DND-41 (cell line): Measurements from ENCODE around the gene RAB5A.
A peak's percentile ranks its signal among the peaks of the same experiment; 100 is the strongest.

Source experiments
- ATAC-seq: fragments of 200-7000 bp; cut with Tn5 transposase; 3 replicates; pipeline ENCODE4 v1.9.1; 2021; ENCODE audit warnings: low read depth; ENCODE audit not compliant: insufficient read depth
- DNase-seq: peaks from one replicate; pipeline ENCODE4 v3.0.0-alpha.2; 2020
- H2AFZ ChIP-seq: 2 replicates; pipeline ENCODE4 v1.6.0; 2012; ENCODE audit warnings: low read depth, low read length
- H3K27ac ChIP-seq: 2 replicates; pipeline ENCODE4 v1.5.1; 2012; ENCODE audit warnings: low read length, inconsistent platforms
- H3K27me3 ChIP-seq: fragments of 200-600 bp; sonication (generic); 2 replicates; pipeline ENCODE4 v1.6.0; 2012; ENCODE audit warnings: low read length, mild to moderate bottlenecking, inconsistent platforms; ENCODE audit not compliant: insufficient read depth, poor library complexity
- H3K36me3 ChIP-seq: 2 replicates; pipeline ENCODE4 v1.5.1; 2012; ENCODE audit warnings: low read length, inconsistent platforms; ENCODE audit not compliant: insufficient read depth
- H3K4me1 ChIP-seq: 2 replicates; pipeline ENCODE4 v1.5.1; 2012; ENCODE audit warnings: mild to moderate bottlenecking, low read length; ENCODE audit not compliant: insufficient read depth
- H3K4me2 ChIP-seq: 2 replicates; pipeline ENCODE4 v1.6.0; 2012; ENCODE audit warnings: mild to moderate bottlenecking, moderate library complexity, low read length, inconsistent platforms; ENCODE audit not compliant: insufficient read depth
- H3K4me3 ChIP-seq, 2 experiments: fragments of 200-600 bp in 1 of 2; shearing (Covaris generic) in 1 of 2; 2 replicates each; pipeline ENCODE4 v1.5.1; 2012 to 2016; ENCODE audit warnings: inconsistent platforms in 2 of 2, low read length in 2 of 2, mild to moderate bottlenecking in 2 of 2, low read depth in 1 of 2, moderate library complexity in 1 of 2
- H3K79me2 ChIP-seq: 2 replicates; pipeline ENCODE4 v1.6.0; 2012; ENCODE audit warnings: low read length, inconsistent platforms; ENCODE audit not compliant: insufficient read depth
- H3K9ac ChIP-seq: 2 replicates; pipeline ENCODE4 v1.6.0; 2012; ENCODE audit warnings: low read depth, mild to moderate bottlenecking, inconsistent platforms, low read length, moderate library complexity
- H3K9me3 ChIP-seq: 2 replicates; pipeline ENCODE4 v1.5.1; 2012; ENCODE audit warnings: low read length, moderate library complexity, mild to moderate bottlenecking, inconsistent platforms; ENCODE audit not compliant: insufficient read depth, severe bottlenecking
- H4K20me1 ChIP-seq: 2 replicates; pipeline ENCODE4 v1.6.0; 2012; ENCODE audit warnings: low read length; ENCODE audit not compliant: insufficient read depth
- EZH2 ChIP-seq: IDR thresholded peaks from 3 replicates; pipeline ENCODE4 v1.6.1; 2012; ENCODE audit warnings: borderline replicate concordance, low read depth, mild to moderate bottlenecking, moderate library complexity, low read length, inconsistent platforms; ENCODE audit not compliant: severe bottlenecking
- TF ChIP-seq, protein P1 (sequence below): IDR thresholded peaks from 2 replicates; pipeline ENCODE4 v1.5.1; 2012; ENCODE audit warnings: borderline replicate concordance, low read length, moderate library complexity, mild to moderate bottlenecking; ENCODE audit not compliant: poor library complexity, severe bottlenecking; ENCODE audit errors: extremely low read depth

RAB5A gene

DNA sequence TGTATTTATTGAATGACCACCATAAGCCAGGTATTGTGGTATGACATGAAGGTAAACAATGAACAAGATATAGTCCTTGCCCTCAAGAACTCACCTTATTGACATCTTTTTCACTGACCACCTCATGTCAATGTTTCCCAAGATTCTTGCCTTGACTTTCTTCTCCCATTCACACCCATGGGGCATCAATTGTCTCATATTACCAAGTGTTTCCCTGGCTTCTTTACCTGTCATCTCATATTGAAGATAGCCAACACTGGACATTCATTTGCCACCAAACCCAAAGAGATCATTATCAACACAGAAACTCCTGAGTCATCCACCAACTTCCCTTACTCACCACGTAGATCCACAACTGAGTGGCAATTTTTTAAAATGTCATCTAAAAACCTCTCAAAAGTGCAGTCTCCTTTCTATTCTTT, 15.1 kb upstream of the RAB5A start:
- no peak overlapping the region for H3K4me3 ChIP-seq

DNA sequence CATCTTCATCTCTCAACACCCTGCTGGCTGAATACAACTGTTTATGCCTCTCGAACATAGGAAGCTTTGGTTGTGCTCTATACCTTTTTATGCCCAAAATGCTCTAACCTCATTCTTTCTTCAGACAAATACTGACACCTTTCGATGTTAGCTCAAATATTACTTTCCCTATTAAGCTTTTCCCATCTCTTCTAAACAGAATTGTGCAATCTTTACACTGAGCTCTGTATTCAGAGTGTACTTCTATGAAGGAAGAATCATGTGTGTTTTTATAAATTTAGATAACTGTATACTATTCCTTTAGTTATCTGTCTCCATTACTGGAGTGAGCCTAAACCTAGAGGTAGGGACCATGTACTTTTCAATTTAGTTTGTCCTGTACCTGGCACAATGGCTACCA, 14.5 kb upstream of the RAB5A start:
- H3K27me3 ChIP-seq = no peaks in the 10 kb centered on the region
- no peaks in the 10 kb centered on the region for H3K4me1 ChIP-seq
- H3K4me2 ChIP-seq = no peak overlapping the region
- no peak overlapping the region for H3K27ac ChIP-seq
- no peaks in the 10 kb centered on the region for H4K20me1 ChIP-seq
- H3K4me3 ChIP-seq = no peak overlapping the region
- no peak overlapping the region for H3K9ac ChIP-seq
- DNase-seq (no peak), ATAC-seq (no peak)
- no peaks in the 10 kb centered on the region for H3K36me3 ChIP-seq
- no peaks in the 10 kb centered on the region for H3K9me3 ChIP-seq
- TF ChIP-seq, protein P1, sequence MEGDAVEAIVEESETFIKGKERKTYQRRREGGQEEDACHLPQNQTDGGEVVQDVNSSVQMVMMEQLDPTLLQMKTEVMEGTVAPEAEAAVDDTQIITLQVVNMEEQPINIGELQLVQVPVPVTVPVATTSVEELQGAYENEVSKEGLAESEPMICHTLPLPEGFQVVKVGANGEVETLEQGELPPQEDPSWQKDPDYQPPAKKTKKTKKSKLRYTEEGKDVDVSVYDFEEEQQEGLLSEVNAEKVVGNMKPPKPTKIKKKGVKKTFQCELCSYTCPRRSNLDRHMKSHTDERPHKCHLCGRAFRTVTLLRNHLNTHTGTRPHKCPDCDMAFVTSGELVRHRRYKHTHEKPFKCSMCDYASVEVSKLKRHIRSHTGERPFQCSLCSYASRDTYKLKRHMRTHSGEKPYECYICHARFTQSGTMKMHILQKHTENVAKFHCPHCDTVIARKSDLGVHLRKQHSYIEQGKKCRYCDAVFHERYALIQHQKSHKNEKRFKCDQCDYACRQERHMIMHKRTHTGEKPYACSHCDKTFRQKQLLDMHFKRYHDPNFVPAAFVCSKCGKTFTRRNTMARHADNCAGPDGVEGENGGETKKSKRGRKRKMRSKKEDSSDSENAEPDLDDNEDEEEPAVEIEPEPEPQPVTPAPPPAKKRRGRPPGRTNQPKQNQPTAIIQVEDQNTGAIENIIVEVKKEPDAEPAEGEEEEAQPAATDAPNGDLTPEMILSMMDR = no peak
- no peak for TF ChIP-seq EZH2
- H2AFZ ChIP-seq = no peak overlapping the region
- no peaks in the 10 kb centered on the region for H3K79me2 ChIP-seq

More for the DNA sequence above, 15.1 kb upstream of the RAB5A start:
- H3K27me3 ChIP-seq = no peaks in the 10 kb centered on the region
- no peaks in the 10 kb centered on the region for H3K9me3 ChIP-seq
- no peak for ATAC-seq
- TF ChIP-seq, protein P1 = no peak
- TF ChIP-seq EZH2 = no peak
- no peaks in the 10 kb centered on the region for H4K20me1 ChIP-seq
- no peak overlapping the region for H3K9ac ChIP-seq
- no peaks in the 10 kb centered on the region for H3K4me1 ChIP-seq
- DNase-seq = no peak
- H3K4me2 ChIP-seq = no peak overlapping the region
- no peaks in the 10 kb centered on the region for H3K36me3 ChIP-seq
- H3K27ac ChIP-seq = no peak overlapping the region
- no peak overlapping the region for H2AFZ ChIP-seq
- no peaks in the 10 kb centered on the region for H3K79me2 ChIP-seq

DNA sequence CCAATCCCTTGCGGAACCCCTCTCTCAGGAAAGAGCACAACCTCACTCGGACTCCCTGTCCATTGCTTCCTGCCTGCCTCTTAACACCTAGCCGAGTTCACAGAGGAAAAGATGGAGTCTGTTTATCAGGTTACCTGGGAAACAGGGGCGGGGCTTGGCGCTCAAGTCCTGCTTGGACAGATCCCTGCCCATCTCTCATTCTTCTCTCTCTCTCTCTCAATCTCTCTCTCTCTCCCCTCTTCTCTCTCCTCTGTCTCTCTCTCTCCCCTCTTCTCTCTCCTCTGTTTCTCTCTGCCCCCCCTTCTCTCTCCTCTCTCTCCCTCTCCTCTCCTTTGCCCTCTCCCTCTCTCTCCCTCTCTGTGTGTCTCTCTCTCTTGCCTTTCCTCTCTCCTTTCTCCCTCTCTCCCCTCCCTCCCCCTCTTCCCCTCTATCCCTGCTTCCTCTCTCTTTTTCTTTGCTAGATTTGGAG, 12.8 kb upstream of the RAB5A start, which contains the start of gene EFHB:
Gene EFHB (minus strand): TSS at position 120 of the 469 bp plus-strand sequence. CDS start 199 bp downstream, outside the sequence.
- ATAC-seq (no peak), DNase-seq (no peak)
- Histone ChIP-seq H3K9me3 (no peaks in the 10 kb centered on the region), H3K9ac (no peak within 1 kb of the TSS), H3K4me3 (no peak within 1 kb of the TSS), H2AFZ (no peak within 1 kb of the TSS), H3K27ac (no peak within 1 kb of the TSS), H4K20me1 (no peaks in the 10 kb centered on the region), H3K79me2 (no peaks in the 10 kb centered on the region), H3K4me1 (no peaks in the 10 kb centered on the region), H3K4me2 (no peak within 1 kb of the TSS), H3K36me3 (no peaks in the 10 kb centered on the region), H3K27me3 (no peaks in the 10 kb centered on the region)
- TF ChIP-seq EZH2 = no peak

DNA sequence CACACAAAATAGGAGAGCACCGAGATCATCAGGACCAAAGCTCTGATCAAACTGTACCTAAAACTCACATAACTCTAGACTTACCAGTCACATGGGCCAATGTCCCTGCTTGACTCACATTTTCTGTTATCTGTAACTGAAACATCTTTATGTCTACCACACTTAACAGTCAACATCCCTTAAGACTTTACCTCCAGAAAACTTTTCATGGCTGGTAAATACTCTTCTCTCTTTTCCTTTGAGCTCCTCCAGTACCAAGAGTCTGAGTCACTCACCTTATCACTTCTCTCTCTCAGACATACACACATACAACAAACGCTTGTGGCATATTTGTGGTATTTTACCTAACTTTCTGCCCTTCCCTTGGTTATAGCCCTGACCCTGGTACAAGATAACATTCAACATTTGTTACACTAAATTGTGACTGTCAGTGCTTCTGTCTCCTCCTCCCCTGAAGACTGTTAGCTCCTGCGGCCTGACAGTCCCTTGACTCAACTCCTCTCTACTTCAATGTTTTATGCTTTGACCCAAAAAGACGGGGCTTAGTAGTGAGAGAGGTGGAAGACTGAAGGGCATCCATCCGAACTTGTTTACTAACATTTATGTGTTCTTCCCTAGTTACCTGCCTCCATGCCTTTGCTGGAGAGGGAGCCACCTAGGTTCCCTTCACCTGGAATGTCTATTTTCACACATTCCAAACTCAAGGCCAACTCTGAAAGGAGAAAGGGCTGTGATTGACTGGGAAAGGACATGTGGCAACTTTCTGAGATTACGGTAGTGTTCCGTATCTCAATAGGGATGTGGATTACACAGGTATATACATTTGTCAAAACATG, 9.2 kb upstream of the RAB5A start:
- H2AFZ ChIP-seq = no peak overlapping the region
- 0 out of 3 replicates have a peak, but pooled peaks have one; percentile 22 for ATAC-seq
- H3K27ac ChIP-seq = no peak overlapping the region
- no peaks in the 10 kb centered on the region for H3K9me3 ChIP-seq
- H3K79me2 ChIP-seq = no peaks in the 10 kb centered on the region
- H3K4me3 ChIP-seq = no peak overlapping the region
- H3K4me2 ChIP-seq = no peak overlapping the region
- no peaks in the 10 kb centered on the region for H3K4me1 ChIP-seq
- H3K27me3 ChIP-seq = no peaks in the 10 kb centered on the region
- no peak for DNase-seq
- H4K20me1 ChIP-seq = no peaks in the 10 kb centered on the region
- no peak overlapping the region for H3K9ac ChIP-seq
- no peaks in the 10 kb centered on the region for H3K36me3 ChIP-seq
- TF ChIP-seq, protein P1 = no peak
- TF ChIP-seq EZH2 = no peak
